ENCODE measurements around the gene SQSTM1. TPM values are rescaled to one million over a fixed set of nuclear protein-coding genes. Genes with fewer than 3 reads are reported as not detected.

Gene SQSTM1
- total RNA-seq, 2 experiments from 2014 or later = 105 to 123 TPM

DNA sequence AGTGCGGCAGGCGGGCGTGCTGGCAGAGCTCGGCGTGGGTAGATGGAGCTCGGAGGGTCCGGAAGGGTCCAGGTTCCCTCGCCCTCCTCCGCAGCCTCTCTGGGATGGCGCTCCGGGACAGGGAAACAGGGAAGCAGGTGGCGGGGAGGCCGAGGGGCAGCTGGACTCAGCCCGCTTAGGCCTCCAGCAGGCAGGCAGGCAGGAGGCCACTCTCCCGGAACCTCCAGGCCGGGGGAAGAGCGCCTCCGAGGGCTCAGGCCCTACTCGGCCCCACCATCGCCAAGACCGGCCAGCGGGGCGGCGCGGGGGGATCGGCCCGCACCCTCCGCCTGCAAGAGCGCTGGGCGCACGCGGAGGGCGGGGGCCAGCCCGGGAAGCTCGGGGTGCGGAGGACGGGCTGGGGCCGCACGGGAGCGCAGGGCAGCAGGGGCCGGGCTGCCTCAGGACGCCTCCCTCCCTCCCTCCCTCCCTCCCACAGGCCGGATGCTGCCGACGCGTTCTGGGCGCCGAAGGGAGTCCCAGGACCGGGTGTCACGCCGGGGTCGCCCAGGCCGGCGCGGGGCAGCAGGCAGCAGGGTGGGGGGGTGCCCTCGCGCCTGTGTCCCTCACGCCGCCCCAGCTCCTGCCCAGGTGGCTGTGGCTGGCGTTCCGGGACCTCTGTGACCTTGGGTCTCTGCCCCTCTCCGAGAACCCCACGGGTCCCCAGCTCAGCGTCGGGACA is 15.0 kb upstream of the SQSTM1 start:
- TF ChIP-seq, protein P1, sequence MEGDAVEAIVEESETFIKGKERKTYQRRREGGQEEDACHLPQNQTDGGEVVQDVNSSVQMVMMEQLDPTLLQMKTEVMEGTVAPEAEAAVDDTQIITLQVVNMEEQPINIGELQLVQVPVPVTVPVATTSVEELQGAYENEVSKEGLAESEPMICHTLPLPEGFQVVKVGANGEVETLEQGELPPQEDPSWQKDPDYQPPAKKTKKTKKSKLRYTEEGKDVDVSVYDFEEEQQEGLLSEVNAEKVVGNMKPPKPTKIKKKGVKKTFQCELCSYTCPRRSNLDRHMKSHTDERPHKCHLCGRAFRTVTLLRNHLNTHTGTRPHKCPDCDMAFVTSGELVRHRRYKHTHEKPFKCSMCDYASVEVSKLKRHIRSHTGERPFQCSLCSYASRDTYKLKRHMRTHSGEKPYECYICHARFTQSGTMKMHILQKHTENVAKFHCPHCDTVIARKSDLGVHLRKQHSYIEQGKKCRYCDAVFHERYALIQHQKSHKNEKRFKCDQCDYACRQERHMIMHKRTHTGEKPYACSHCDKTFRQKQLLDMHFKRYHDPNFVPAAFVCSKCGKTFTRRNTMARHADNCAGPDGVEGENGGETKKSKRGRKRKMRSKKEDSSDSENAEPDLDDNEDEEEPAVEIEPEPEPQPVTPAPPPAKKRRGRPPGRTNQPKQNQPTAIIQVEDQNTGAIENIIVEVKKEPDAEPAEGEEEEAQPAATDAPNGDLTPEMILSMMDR (IDR thresholded peaks at IDR 0.05) = no peak
- no peaks in the 10 kb centered on the region for H3K9me3 Mint-ChIP-seq
- H3K36me3 Mint-ChIP-seq (ENCODE audit: low read depth) = peaks cover 8% of the 10 kb centered on the region
- H3K4me1 Mint-ChIP-seq (ENCODE audit: low read depth) = peaks cover 27% of the 10 kb centered on the region
- H3K27me3 Mint-ChIP-seq = no peaks in the 10 kb centered on the region
- peak overlapping the region; percentile 85 for H3K4me3 Mint-ChIP-seq
- POLR2A ChIA-PET = interaction anchor here (0.6 to 3.5 kb wide), 9 partner anchors 9 to 182 kb away, joined by 3 to 25 read pairs (median 4); partner anchors contain the start of genes HNRNPH1, MRNIP and SQSTM1
- intact Hi-C loops (cut with micrococcal nuclease) = no loop called here
- CTCF ChIA-PET = interaction anchor here (1.3 to 1.4 kb wide), 2 partner anchors 9 to 101 kb away, joined by 3 to 5 read pairs; no protein-coding TSS in a partner anchor
- H3K27ac Mint-ChIP-seq = peak overlapping the region; percentile 87
- peak; percentile 15 for ATAC-seq
- peak; percentile 65 for DNase-seq

DNA sequence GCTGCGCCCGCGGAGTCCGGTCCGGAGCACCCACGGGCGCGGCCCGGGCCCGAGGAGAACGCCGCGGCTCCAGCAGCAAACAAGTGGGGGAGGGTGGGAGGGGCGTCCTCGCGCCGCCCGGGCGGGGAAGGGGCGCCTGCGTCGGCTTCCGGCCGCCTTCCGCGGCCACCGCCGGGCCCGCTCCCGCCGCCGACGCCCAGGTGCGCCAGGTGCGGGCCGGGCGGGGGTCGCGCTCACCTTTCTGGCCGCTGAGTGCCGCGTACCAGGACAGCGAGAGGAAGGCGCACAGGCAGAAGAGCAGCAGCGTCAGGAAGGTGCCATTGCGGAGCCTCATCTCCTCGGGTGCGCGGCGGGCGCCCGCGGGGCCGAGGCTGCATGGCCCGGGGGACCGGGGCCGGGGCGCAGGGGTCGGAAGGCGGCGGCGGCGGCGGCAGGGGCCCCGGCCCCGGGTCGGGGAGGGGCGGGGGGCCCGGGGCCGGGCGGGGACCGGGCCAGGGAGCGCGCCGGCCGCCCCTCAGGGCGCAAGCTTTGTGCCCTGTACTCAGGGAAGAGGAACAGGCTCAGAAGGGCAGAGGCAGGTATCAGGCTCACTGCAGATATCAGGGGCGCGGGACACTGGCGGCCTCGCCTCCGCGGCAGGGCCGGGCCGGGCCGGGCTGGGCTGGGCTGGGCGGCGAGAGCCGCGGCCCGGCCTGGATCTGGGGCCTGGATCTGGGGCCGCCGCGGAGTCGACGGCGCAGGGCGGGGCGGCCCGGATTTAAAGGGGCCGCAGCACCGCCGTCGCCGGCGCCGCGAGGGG is 14.3 kb upstream of the SQSTM1 start, which contains the start of gene MGAT4B:
Gene MGAT4B (minus strand): TSS at position 617 of the 799 bp plus-strand sequence. CDS start 283 bp downstream, at position 334.
- POLR2A ChIA-PET = interaction anchor here (0.6 to 3.5 kb wide), 7 partner anchors 8 to 183 kb away, joined by 3 to 25 read pairs (median 4); partner anchors contain the start of genes HNRNPH1, MRNIP and SQSTM1
- peaks cover 27% of the 10 kb centered on the region for H3K4me1 Mint-ChIP-seq (ENCODE audit: low read depth)
- peak within 1 kb of the TSS; percentile 72 for H3K27ac Mint-ChIP-seq

DNA sequence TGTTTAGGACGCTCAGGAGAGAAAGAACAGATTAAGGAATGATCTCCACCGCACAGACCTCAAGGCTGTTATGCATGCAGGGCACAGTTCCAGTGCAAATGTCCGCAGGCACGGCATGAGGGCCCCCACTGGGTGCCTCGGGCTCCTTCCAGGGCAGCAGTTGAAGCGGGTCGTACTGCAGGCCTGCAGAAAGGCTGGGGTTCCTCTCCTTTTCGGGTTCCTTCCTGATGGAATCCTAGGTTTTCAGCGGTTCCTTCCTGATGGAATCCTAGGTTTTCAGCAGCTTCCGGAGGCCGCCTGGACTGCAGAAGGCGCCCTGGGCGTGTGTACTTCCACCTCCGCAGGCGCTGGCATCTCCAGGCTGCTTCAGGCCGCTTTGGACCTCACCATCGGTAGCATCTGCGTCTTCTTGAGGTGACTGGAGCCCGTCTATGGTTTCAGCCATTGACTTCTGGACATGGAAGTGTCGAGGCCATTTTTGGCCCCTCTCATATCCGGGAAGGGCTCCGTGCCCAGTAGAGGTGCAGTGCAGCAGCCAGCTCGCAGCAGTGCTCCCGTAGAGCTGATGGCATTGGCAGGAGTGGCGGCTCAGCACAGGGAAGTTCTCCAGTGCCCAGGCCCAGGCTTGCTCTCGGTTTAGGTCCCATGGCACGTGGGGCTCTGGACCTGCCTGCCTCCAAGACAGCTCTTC is 8.4 kb upstream of the SQSTM1 start:
- ATAC-seq (no peak), DNase-seq (no peak)
- intact Hi-C loops (cut with micrococcal nuclease) = no loop called here
- H3K27ac Mint-ChIP-seq = no peak overlapping the region
- TF ChIP-seq, protein P1 (IDR thresholded peaks at IDR 0.05) = no peak
- ChIA-PET CTCF (interaction anchor here (1.0 to 2.5 kb wide), 4 partner anchors 8 to 25 kb away, joined by 3 to 7 read pairs (median 3); no protein-coding TSS in a partner anchor), POLR2A (no interaction called here)
- H3K27me3 Mint-ChIP-seq = no peaks in the 10 kb centered on the region
- H3K9me3 Mint-ChIP-seq = no peaks in the 10 kb centered on the region
- no peaks in the 10 kb centered on the region for H3K4me1 Mint-ChIP-seq (ENCODE audit: low read depth)
- peaks cover 17% of the 10 kb centered on the region for H3K36me3 Mint-ChIP-seq (ENCODE audit: low read depth)
- H3K4me3 Mint-ChIP-seq = no peak overlapping the region

More for the DNA sequence above, 14.3 kb upstream of the SQSTM1 start, which contains the start of gene MGAT4B:
- peak; percentile 64 for ATAC-seq
- CTCF ChIA-PET = interaction anchor here (1.3 to 1.4 kb wide), 2 partner anchors 10 to 100 kb away, joined by 3 to 5 read pairs; no protein-coding TSS in a partner anchor
- H3K9me3 Mint-ChIP-seq = no peaks in the 10 kb centered on the region
- H3K36me3 Mint-ChIP-seq (ENCODE audit: low read depth) = peaks cover 9% of the 10 kb centered on the region
- H3K4me3 Mint-ChIP-seq = peak within 1 kb of the TSS; percentile 85
- peak; percentile 65 for DNase-seq
- intact Hi-C loops (cut with micrococcal nuclease) = no loop called here
- no peaks in the 10 kb centered on the region for H3K27me3 Mint-ChIP-seq
- TF ChIP-seq, protein P1 (IDR thresholded peaks at IDR 0.05) = no peak

DNA sequence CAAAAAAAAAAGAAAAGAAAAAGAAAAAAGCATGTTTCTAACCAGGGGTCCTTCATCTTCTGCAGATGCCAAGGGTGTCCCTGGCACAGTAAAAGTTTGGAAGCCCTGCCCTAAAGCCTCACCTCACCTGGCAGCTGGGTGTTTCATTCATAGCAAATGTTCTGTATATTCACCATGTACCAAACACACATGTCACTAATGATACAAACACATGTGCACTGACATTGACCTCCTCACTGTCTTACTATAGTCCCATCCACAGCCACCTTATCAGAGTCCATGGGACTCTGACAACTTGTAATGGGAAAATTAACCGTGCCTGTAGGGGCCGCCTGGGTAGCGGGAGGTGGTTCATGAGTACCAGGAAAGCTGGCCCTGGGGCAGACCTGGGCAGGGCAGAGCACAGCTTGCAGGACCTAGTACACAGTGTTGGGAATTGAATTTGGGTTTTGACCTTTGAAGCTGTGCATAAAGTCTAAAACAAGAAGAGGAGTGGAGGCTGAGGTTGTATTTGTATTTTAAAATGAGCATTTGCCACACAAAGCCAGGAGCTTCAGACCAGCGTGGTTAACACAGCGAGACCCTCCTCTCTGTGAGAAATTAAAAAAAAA is 7.6 kb upstream of the SQSTM1 start:
- Mint-ChIP-seq H3K9me3 (no peaks in the 10 kb centered on the region), H3K27me3 (no peaks in the 10 kb centered on the region), H3K4me3 (no peak overlapping the region), H3K36me3 (ENCODE audit: low read depth) (peaks cover 17% of the 10 kb centered on the region), H3K4me1 (ENCODE audit: low read depth) (peaks cover 2% of the 10 kb centered on the region), H3K27ac (no peak overlapping the region)
- no peak for ATAC-seq
- CTCF ChIA-PET = interaction anchor here (1.0 to 2.5 kb wide), 3 partner anchors 11 to 50 kb away, joined by 3 to 7 read pairs (median 3); no protein-coding TSS in a partner anchor
- no peak for DNase-seq
- TF ChIP-seq, protein P1 (IDR thresholded peaks at IDR 0.05) = no peak
- intact Hi-C loops (cut with micrococcal nuclease) = no loop called here
- POLR2A ChIA-PET = no interaction called here

Measured in activated CD8-positive, alpha-beta T cell treated with anti-CD3 and anti-CD28 coated beads for 36 hours (primary cell).